GM12875 (cell line): Measurements from ENCODE around the gene PBX1.

Experiments used
- H3K4me3 ChIP-seq: one replicate; pipeline ENCODE4 v1.5.1; 2011; ENCODE audit warnings: low read depth, low read length, control low read depth
- CTCF ChIP-seq: IDR thresholded peaks from 2 replicates; pipeline ENCODE4 v1.5.1; 2011; ENCODE audit warnings: low read depth, mild to moderate bottlenecking, control low read depth, inconsistent platforms, low read length, moderate library complexity, borderline replicate concordance; ENCODE audit not compliant: insufficient read depth

Gene PBX1

GRCh38 chr1:164771619-164772361, 212.8 kb downstream of the PBX1 start:
- no peak for TF ChIP-seq CTCF

GRCh38 chr1:164772635-164773034, 213.7 kb downstream of the PBX1 start:
- H3K4me3 ChIP-seq: no peak overlapping the region
- no peak for TF ChIP-seq CTCF

More at GRCh38 chr1:164771619-164772361, 212.8 kb downstream of the PBX1 start:
- no peak overlapping the region for H3K4me3 ChIP-seq

- no peak overlapping the region for H3K4me3 ChIP-seq
- no peak for TF ChIP-seq CTCF
Measured at GRCh38 chr1:164773102-164773501, 214.1 kb downstream of the PBX1 start.

GRCh38 chr1:164774413-164774812, 215.4 kb downstream of the PBX1 start:
- H3K4me3 ChIP-seq: no peak overlapping the region
- TF ChIP-seq CTCF: no peak

GRCh38 chr1:164774819-164775654, 216.1 kb downstream of the PBX1 start:
- no peak overlapping the region for H3K4me3 ChIP-seq
- TF ChIP-seq CTCF: no peak

GRCh38 chr1:164777518-164777917, 218.5 kb downstream of the PBX1 start:
- no peak overlapping the region for H3K4me3 ChIP-seq
- TF ChIP-seq CTCF: no peak
